Kasumi-1 (cell line): ENCODE data around the gene HOXB3.
A peak's percentile ranks its signal among the peaks of the same experiment; 100 is the strongest.

Source experiments
- DNase-seq, 2 experiments: peaks; one replicate each; lab custom pipeline; 2025; lab: John Stamatoyannopoulos, UW

HOXB3 gene

DNA sequence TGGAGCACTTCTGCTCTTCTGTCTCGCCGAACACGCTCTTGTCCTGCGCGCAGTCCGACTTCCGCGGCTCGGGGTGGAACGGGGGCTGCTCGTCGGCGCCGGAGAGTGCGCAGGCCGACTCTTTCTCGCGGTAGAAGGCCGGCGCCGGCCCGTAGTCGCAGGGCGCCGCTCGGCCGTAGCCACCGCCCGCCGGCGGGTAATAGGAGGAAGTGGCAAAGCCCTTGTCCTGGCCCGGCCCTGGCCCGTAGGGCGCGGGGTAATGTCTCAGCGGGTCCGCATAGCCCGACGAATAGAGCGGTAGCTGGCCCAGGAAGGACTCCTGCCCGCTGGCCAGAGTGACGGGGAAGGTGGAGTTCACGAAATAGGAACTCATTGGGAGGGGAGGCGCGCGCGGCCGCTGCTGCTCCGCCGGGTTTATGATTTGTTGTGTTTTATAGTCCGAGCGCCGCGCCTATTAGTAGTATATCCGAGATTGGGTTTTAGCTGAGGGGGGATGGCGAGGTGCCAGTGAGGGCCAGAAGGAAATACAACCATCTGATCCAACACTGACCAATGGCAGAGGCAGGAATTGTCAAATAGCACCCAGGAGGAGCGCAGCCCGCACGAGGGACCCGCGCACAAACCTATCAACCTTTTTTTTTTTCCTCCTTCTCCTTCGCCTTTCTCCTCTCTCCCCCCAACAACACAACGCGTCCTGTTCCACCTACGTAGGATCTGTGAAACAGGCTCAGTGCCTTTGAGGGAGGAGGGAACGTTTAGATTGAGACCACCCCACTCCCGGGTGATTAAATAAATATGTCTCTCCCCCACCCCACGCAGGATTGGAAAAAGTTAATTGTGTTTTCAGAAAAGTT, 8.0 kb upstream of the HOXB3 start:
- DNase-seq, result no peak

DNA sequence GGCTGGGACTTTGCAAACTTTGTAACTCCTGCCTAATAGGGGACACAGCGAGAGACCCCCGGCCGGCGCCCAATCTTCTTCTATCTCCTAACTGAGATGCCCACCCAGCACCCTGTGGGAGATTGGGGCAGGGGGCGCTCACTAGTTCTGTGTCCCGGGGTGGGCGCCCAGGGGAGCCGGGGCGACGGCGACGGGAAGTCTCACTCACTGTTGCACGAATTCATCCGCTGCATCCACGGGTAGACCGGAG, 7.4 kb upstream of the HOXB3 start:
- DNase-seq, result no peak

DNA sequence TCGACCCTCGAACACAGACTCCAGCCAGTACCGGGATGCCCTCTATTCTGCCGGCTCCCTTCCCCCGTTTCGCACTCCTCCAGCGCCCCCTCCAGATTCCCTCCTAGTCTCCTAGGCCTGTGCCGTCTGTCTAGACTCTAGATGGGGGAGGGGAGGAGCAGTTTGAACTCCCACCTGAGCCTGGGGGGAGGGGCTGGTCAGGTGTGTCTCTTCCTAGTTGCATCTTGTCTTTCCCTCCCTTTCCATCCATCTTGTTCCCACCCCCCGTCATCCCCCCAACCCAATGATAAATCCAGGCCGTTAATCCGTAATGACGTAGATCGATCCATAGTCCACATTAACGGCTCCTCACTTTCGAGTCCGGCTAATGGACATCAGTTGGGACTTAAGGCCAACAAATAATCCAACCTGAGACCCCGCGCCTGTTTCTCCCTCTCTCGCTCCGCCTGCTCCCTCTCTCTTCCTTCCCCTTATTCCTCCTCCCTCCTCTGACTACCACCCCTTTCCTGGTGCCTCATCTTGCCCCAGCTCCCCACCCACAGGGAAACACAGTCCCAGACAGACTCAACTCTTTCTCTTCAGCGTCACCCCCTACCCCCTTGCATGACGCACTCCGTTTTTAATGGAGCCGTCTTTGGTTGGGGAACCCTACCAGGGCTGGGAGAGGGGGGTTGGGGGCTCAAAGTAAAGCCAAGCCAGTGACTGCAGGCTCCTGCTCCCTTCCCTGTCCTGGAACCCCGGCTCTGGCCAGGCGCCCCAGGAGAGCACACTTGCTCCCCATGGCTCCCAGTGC, 6.9 kb upstream of the HOXB3 start:
- no peak for DNase-seq

DNA sequence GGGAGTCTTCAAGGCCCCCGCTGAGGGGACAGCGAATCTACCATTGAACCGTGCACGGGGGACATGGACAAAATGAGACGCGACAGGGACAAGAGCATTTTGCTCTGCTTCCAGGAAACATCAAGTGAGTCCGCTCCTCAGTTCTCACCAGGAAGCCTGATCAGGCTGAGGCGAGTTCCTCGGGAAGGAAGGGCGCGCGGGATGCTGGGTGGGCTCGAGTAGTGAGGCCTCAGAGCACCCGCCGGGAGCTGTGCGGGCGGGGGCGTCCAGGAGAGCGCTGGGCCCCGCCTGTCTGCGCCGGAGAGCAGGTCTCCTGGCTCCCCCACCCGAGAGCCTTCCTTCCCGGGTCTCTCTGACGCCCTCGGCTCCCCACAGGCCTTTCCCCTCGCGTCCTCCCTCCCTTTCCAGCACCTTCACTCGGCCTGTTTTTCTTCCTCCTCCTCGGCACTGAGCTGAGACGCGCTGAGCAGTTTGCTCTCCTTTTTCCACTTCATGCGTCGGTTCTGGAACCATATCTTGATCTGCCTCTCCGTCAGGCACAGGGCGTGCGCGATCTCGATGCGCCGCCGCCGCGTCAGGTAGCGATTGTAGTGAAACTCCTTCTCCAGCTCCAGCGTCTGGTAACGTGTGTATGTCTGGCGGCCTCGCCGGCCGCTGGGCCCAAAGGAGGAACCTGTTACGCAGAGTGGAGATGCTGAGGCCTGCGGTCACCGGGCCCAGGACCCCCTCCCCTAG, 6.1 kb upstream of the HOXB3 start:
- DNase-seq, result no peak

DNA sequence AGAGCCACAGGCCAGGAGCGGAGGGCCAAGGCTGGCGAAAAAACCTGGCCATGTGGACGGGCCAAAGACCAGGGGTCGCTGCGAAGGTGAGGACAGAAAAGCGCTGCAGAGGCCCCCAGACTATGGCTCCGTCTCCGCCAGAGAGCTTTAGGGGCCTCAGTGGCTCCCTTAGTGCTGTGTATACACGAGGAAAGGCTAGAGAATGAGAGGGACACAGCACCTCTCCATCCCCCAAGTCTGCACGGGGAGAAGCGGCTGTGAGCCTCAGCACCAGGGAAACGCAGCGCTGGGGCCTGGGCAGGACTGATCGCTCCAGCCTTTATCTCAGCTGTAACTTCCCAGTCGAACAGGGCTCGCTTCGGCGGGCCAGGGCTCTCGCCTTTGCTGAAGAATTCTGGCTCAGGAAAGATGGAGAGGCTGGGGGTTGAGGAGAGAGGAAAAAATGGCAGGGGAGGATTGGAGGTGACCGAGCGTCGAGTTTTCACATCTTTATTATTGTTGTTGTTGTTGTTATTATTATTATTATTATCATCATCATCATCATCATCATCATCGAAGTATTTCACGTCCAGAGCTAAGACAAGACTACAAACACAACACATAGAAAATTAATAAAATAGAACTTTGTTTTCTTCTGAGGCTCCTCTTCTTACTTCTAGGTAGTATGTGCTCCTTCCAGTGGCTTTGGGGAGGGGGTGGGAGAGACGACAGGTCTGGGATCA, 5.4 kb upstream of the HOXB3 start:
- no peak for DNase-seq

DNA sequence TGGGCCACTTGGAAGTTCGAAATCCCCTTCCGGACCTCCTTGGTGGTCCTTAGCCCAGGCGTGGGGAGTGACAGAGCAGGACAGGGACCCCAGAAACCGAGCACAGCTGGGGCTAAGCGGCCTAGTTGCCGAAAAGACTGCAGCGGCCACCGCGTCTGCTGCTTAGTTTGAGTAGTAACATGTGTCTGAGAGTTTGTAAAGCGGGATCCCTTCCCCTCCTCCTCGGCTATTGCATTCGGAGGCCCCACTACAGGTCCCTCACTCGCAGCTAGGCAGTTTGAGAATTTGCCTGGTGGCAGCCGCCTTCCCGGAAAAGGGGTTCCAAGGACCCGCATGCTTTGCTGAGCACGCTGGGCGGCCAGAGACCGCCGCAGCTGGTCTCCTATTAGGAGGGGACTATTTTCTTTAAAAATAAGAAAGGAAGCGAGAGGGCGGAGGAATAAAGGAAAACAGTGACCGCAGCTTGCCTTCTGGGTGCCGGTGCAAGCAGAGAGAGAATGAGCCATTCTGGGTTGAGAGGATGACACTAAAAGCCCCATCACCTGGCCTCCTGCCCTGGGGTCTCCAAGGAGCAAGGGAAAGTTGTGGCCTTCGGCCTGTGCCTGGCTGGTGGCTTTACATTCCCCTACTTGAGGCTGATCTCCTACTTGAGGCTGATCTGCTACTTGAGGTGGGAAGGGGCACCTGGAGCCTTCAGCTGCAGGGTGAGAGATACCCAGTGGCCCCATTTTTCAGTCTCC, 4.7 kb upstream of the HOXB3 start:
- DNase-seq, result no peak

DNA sequence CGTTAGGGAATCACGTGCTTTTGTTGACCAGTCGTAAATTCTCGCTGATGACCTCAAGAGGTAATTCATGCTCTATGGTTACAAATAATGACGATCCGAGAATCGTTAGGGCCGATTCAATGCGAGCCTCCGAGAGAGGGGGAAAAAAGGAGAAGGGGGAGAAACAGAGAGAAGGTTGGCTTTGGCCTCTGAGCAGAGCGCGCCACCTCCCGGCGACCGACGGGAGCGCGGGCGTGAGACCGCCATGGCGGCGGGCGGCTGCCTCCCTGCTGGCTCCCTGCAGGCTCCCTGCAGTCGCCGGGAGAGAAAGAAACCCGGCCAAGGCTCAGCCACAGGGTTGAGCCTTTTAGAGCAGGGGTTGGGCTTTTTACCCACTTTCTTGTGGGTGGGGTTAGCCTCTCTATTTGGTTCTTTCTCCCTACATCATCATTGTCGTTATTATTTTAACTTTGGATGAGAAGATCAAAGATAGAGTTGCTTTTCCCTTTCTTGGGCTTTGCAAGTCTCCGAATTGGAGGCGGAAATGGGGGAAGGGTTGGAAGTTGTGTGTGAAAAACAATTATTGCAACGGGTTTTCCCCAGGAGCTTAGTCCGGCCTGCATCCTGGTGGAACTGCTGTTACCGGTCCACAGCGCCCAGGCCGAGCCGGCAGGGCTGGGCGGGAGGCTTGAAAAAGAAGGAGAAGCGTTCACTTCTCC, 3.9 kb upstream of the HOXB3 start:
- peak; percentile 75 to 79 for DNase-seq

DNA sequence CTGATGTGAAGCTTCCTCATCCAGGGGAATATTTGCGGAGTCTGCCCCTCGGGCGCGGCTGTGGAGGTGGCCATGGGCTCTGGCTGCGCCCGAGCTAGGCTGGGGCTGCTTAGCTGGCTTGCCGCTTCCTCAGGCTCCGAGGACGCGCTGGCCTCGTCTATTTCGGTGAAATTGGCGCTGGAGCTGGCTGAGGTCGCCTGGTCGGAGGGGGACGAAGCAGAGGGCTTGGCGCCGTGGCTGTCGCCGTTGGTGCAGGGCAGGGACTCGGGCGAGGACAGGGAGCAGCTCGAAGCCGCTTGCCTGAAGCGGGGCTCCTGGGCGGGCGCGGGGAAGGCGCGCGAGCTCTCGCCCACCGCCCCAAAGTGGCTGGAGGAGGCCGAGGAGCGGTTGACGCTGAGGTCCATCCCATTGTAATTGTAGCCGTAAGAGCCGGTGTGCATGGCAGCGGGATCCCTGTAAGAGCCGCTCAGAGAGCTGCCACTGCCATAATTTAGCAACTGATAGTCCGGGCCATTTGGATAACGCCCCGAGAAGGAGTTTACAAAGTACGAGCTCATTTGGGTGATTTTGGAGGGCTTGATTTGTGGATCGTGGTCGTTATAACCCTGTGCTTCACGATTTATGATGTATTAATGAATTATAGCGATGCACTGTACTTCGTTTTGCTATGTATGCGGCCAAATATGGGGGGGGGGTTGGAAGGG, 3.2 kb upstream of the HOXB3 start, which contains the start of gene HOXB5:
Gene HOXB5, minus strand, starts transcription at position 654 of the 704 bp plus-strand sequence. Its CDS starts 97 bp downstream, at position 557.
- no peak for DNase-seq

DNA sequence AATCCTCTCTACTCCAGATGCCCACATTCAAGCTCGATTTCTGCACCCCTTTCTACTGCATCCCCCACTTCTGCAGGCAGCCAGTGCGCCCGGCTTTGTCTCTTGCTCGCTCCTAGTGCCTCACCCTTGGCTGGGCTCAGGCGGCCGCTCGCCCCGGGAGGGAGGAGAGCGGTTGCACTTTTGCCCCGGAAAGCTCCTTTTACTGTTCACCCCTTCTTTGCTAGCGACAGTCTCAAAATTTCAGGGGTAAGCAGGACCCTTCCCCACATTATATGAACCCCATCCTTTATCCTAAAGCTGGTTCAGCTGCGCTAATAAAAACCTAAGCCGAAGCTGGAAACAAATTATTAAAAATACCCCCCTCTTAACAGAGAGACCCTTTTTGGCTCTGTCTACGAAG, 2.5 kb upstream of the HOXB3 start:
- no peak for DNase-seq

DNA sequence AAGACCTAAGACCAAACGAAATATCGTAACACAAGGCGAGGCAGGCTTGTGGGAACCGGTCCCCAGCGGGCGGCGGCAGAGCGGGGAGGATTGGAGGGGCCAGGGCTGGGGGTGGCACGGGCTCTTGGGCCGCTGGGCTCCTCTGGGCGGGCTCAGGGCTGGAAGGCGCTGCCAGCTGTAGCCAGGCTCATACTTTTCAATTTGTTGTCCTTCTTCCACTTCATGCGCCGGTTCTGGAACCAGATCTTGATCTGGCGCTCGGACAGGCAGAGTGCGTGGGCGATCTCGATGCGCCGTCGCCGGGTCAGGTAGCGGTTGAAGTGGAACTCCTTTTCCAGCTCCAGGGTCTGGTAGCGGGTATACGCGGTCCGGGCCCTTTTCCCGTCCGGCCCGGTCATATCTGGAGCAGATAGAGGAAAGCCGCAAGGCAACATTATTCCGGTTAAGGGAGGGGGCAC, 2.0 kb upstream of the HOXB3 start:
- no peak for DNase-seq

DNA sequence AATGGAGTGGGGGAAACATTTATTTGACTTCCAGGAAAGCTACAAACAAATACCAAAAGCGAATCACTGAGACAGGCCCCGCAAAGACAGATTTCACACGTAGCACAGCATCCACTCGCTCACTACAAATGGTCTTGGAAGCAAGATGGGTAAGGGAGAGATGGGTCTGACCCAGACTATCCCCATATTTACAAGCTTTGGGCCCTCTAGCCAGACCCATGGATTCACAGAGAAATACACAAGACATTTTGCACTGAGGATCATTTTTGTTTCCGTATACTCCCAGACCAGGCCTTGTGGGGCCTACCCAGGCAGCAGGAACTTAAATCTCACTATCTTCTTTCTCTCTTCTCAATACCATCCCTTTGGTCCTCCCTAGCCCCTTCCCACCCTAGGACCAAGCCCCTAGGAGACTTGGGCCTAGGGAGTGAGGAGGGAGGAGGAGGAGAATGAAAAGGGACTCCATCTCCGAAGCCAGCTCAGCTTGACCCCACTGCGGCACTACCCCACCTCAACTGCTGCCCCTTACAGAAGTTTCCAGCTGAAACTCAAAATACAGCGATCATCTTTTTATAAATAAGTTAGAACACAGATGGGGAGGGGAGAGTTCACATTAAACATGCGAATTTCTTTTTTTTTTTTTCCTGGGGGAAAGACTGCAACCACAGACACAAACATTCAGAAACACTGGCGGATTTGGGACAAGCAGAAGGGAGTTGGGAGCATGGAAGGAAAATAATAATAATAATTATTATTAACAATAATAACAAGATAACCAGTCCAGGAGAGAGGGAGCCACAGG, 1.4 kb upstream of the HOXB3 start:
- no peak for DNase-seq

DNA sequence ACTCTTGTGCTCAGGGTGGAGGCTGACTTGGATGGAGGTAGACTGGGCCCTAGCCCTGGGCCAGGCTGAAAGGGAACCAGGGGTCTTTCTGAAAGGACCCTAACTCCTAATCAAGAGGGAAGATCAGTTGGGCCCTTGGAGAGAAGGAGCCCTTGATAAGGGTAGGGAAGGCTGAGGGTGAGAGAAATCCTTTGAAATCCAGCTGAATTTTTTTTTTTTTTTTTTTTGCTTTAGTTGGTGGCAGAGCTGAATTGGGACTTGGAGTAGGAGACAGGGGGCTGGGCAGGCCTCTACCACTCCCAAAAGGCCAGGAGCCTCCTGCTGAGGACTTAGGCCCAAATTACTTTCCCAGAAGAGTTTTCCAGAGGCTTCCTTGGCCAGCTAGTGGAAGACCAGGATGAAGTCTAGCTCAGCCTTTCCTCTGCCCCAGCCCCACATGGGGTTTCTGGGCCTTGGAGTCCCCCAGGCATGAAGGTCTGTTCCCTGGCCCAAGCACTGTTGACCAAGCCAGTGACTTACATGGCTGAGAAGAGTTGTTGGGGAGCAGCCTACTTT, 643 bp upstream of the HOXB3 start:
- DNase-seq, result no peak

DNA sequence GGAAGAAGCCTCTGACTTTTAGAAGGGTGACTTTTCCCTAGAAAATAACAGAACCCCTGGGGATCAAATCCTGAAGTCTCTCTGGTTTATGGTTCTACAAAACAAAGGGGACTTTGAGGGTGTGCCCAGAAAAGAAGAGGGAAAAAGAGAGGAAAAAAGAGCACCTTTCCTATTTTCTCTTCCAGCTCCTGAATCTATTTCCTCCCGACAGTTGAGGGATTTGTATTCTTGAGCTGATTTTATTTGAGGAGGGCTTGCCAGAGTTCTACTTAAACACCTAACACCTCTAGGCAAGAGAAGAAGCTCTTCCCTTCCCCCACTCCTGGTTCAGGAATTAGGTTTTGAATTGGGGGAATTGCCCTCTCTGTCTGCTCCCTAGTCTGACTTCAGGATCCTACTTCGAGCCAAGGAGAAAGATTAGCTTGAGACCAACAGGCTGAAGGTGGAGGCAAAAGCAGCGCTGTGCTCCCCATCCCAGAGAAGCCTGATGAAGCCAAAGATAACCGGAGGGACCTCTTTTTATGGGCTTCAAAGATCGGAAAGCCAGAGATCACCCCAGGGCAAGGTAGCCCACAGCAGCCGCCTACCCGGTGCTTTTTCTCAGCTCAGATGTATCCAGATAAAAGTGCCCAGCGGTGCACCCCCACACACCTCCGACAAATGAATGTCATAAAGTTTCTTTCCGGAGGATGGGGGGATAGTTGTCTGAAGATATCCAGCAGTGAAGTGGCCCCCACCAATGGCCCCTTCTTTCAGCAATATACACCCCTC, 796 bp downstream of the HOXB3 start:
- no peak for DNase-seq

DNA sequence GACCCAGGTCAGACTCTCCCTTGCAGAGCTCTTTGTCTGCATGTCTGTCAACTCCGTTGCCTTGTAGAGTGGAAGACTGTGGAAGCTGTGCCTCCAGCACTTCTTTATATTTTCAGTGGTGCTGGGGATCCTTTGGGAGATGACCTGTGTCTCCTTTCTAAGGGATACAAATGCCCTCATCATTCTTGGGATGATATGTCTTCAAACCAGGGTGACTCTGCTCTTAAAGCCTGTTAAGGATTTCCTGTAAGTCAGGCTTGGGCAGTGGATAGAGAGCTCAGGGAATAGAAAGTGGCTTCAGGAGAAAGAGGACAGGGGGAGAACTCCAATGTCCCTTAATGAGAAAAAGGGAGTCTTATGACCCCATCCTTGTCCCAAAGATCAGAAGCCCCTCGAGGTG, 1.5 kb downstream of the HOXB3 start:
- DNase-seq, result no peak

DNA sequence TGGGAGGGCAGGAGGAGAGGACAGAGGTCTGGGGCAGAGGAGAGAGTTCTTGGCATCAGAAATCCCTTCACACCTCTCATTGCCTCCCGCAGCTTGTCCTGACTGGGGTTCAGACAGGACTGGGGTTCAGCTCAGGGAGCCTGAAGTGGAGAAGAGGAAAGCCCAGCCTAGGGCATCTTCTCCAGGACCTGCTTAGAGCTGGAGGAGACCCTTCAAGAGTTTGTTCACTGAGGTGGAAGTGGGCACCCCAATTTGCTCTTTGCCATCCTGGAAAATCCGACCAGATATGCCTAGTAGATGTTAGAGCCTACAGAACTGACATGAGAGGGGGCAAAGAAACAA, 2.0 kb downstream of the HOXB3 start:
- DNase-seq, result no peak

DNA sequence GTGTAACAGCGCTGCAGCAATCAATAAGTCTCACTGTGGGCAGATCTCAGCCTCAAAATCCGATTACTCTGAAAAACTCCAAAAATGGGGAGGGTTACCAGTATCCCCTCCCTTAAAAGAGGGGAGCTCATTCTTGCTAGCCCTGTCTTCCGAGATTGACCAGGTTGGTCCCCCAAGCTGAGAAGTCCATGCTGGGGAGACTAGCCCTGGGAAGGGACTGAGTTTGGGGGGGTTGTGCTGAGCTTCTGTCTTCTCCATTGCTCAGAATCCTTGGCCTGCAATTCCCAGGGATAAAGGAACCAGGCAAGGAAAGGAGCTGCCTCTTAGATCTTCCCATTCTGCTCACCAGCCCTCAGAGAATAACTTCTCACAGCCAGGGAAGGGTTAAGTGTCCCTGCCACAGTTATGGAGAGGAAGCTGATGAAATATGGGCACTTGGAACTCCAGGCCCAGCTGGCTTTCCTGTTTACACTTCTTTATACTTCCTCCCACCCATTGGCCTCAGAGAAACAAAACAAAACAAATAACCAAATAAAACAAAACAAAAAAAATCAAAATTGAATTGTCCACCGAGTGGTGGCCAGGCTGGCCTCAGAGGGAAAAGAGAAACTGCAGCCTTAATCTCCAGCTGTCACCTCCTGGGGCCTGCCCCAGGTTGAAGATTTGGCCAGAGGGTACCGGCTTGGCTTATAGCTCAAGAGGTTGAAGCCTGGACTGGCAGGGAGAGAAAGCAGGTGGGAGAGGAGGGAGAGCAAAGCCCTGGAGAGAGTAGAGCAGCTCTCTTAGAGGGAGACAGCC, 2.6 kb downstream of the HOXB3 start:
- DNase-seq, result no peak
